IMR-90 (cell line): Measurements from ENCODE around the gene HDC. TPM values are rescaled to one million over a fixed set of nuclear protein-coding genes. Genes with fewer than 3 reads are reported as not detected.

ENCODE experiments used
- ATAC-seq: fragments of 200-7000 bp; cut with Tn5 transposase; 2 replicates; pipeline ENCODE4 v1.9.1; 2020; ENCODE audit warnings: low read depth, mild to moderate bottlenecking, moderate library complexity
- BruUV-seq: library from RNA; stranded (reverse); fragments of 400-500 nt; replicated peaks from 2 replicates; lab custom pipeline; 2021; lab: Mats Ljungman, UMichigan
- CTCF ChIA-PET: fragments of 300-600 bp; formaldehyde crosslinking; extraction: SDS; loops from one replicate; lab custom pipeline; 2021; ENCODE audit warnings: antibody characterized with exemption; lab: Yijun Ruan, JAX
- POLR2A ChIA-PET: fragments of 300-600 bp; sonication (Branson Sonifier 250); formaldehyde crosslinking; loops from one replicate; lab custom pipeline; 2022; ENCODE audit warnings: antibody characterized with exemption; ENCODE audit not compliant: unreplicated experiment; lab: Charles Lee
- DNase-seq: peaks from one replicate; pipeline ENCODE4 v3.0.0; 2013
- H2AFZ ChIP-seq: replicated peaks from 2 replicates; pipeline ENCODE3; 2013; ENCODE audit warnings: low read length, mild to moderate bottlenecking; ENCODE audit not compliant: poor library complexity
- H2AK5ac ChIP-seq: 2 replicates; pipeline ENCODE4 v1.6.1; 2013; ENCODE audit warnings: low read depth, low read length, inconsistent platforms
- H2AK9ac ChIP-seq: replicated peaks from 2 replicates; pipeline ENCODE3; 2013; ENCODE audit warnings: mild to moderate bottlenecking, low read depth, low read length, moderate library complexity; ENCODE audit not compliant: poor library complexity
- H2BK120ac ChIP-seq: 2 replicates; pipeline ENCODE4 v1.6.1; 2013; ENCODE audit warnings: low read depth, low read length, inconsistent platforms
- H2BK15ac ChIP-seq: 3 replicates; pipeline ENCODE4 v1.6.1; 2013; ENCODE audit warnings: low read depth, low read length, inconsistent platforms
- H2BK20ac ChIP-seq: 2 replicates; pipeline ENCODE4 v1.6.1; 2013; ENCODE audit warnings: low read depth, mild to moderate bottlenecking, inconsistent platforms, low read length, moderate library complexity
- H2BK5ac ChIP-seq: 2 replicates; pipeline ENCODE4 v1.6.1; 2013; ENCODE audit warnings: mild to moderate bottlenecking, low read depth, low read length, inconsistent platforms; ENCODE audit not compliant: poor library complexity, severe bottlenecking
- H3K14ac ChIP-seq: replicated peaks from 2 replicates; pipeline ENCODE4 v1.6.1; 2013; ENCODE audit warnings: low read depth, low read length, inconsistent platforms
- H3K18ac ChIP-seq: 2 replicates; pipeline ENCODE4 v1.6.1; 2013; ENCODE audit warnings: low read depth, low read length, control low read depth
- H3K23ac ChIP-seq: 2 replicates; pipeline ENCODE4 v1.6.1; 2013; ENCODE audit warnings: low read depth, low read length, inconsistent platforms
- H3K27ac ChIP-seq: 2 replicates; pipeline ENCODE4 v1.5.1; 2013; ENCODE audit warnings: mild to moderate bottlenecking, control low read depth, low read length; ENCODE audit not compliant: insufficient read depth
- H3K27me3 ChIP-seq: 2 replicates; pipeline ENCODE4 v1.6.1; 2013; ENCODE audit warnings: low read length; ENCODE audit not compliant: control insufficient read depth, insufficient read depth
- H3K36me3 ChIP-seq: 2 replicates; pipeline ENCODE4 v1.6.1; 2013; ENCODE audit warnings: low read length, mixed read lengths; ENCODE audit not compliant: control insufficient read depth, insufficient read depth
- H3K4ac ChIP-seq: 2 replicates; pipeline ENCODE4 v1.6.1; 2013; ENCODE audit warnings: low read depth, low read length, inconsistent platforms
- H3K4me1 ChIP-seq: 2 replicates; pipeline ENCODE4 v1.6.1; 2013; ENCODE audit warnings: low read length, mixed read lengths; ENCODE audit not compliant: control insufficient read depth, insufficient read depth
- H3K4me2 ChIP-seq: 2 replicates; pipeline ENCODE4 v1.6.1; 2013; ENCODE audit warnings: low read depth, mild to moderate bottlenecking, control low read depth, low read length, moderate library complexity
- H3K4me3 ChIP-seq: 2 replicates; pipeline ENCODE4 v1.5.1; 2013; ENCODE audit warnings: low read depth, mild to moderate bottlenecking, control low read depth, low read length, moderate library complexity; ENCODE audit not compliant: insufficient read depth
- H3K56ac ChIP-seq: 2 replicates; pipeline ENCODE4 v1.6.1; 2013; ENCODE audit warnings: low read length, inconsistent platforms; ENCODE audit not compliant: insufficient read depth; ENCODE audit errors: extremely low read depth
- H3K79me1 ChIP-seq, 2 experiments: 2 replicates each; pipeline ENCODE4 v1.6.1; 2013; ENCODE audit warnings: low read length in 2 of 2, inconsistent platforms in 1 of 2, low read depth in 1 of 2
- H3K9ac ChIP-seq: 2 replicates; pipeline ENCODE4 v1.6.1; 2013; ENCODE audit warnings: low read depth, low read length, control low read depth
- H3K9me1 ChIP-seq: 2 replicates; pipeline ENCODE4 v1.6.1; 2013; ENCODE audit warnings: low read length, inconsistent platforms; ENCODE audit not compliant: insufficient read depth
- H3K9me3 ChIP-seq: 2 replicates; pipeline ENCODE4 v1.6.1; 2013; ENCODE audit warnings: low read length; ENCODE audit not compliant: control insufficient read depth, insufficient read depth
- H4K20me1 ChIP-seq: 2 replicates; pipeline ENCODE4 v1.6.1; 2013; ENCODE audit warnings: low read length, inconsistent platforms; ENCODE audit not compliant: insufficient read depth
- H4K5ac ChIP-seq: 2 replicates; pipeline ENCODE4 v1.6.1; 2013; ENCODE audit warnings: mild to moderate bottlenecking, low read depth, low read length, control low read depth
- H4K8ac ChIP-seq, 2 experiments: 2 replicates each; pipeline ENCODE4 v1.6.1; 2013; ENCODE audit warnings: low read depth in 2 of 2, low read length in 2 of 2, control low read depth in 1 of 2, inconsistent platforms in 1 of 2
- H4K91ac ChIP-seq: 2 replicates; pipeline ENCODE4 v1.6.1; 2013; ENCODE audit warnings: low read depth, low read length, inconsistent platforms; ENCODE audit not compliant: insufficient read depth
- BHLHE40 ChIP-seq: fragments of 150-350 bp; IDR thresholded peaks from 2 replicates; pipeline ENCODE4 v1.6.1; 2016; ENCODE audit warnings: mild to moderate bottlenecking, low read depth, low read length
- CEBPB ChIP-seq: IDR thresholded peaks from 2 replicates; pipeline ENCODE4 v1.6.1; 2012; ENCODE audit warnings: low read depth, low read length, improper control_type of control experiment
- FOS ChIP-seq: fragments of 150-350 bp; IDR thresholded peaks from 2 replicates; pipeline ENCODE4 v1.6.1; 2016; ENCODE audit warnings: low read depth, low read length
- MAFK ChIP-seq: IDR thresholded peaks from 2 replicates; pipeline ENCODE4 v1.6.1; 2012; ENCODE audit warnings: low read depth, low read length, improper control_type of control experiment
- MXI1 ChIP-seq: IDR thresholded peaks from 2 replicates; pipeline ENCODE4 v1.6.1; 2012; ENCODE audit warnings: low read depth, mild to moderate bottlenecking, low read length, moderate library complexity, borderline replicate concordance
- NFE2L2 ChIP-seq: fragments of 150-350 bp; IDR thresholded peaks from 2 replicates; pipeline ENCODE4 v1.6.1; 2016; ENCODE audit warnings: low read depth, mild to moderate bottlenecking, low read length
- RAD21 ChIP-seq: IDR thresholded peaks from 2 replicates; pipeline ENCODE4 v1.6.1; 2012; ENCODE audit warnings: low read length, improper control_type of control experiment
- RCOR1 ChIP-seq: IDR thresholded peaks from 2 replicates; pipeline ENCODE4 v1.6.1; 2012; ENCODE audit warnings: mild to moderate bottlenecking, low read length, improper control_type of control experiment; ENCODE audit not compliant: insufficient replicate concordance
- WGBS, 2 experiments: methylation state at CpG; one replicate each; pipeline versions ENCODE4 v1.1.5 to v1.1.7; 2013; ENCODE audit warnings: missing lambda C conversion rate in 2 of 2; ENCODE audit not compliant: insufficient read length in 1 of 2; ENCODE audit errors: extremely low coverage in 2 of 2; 5-methylcytosine and 5-hydroxymethylcytosine counted together
- dilution Hi-C: fragments of 300-500 bp; cut with HindIII; formaldehyde crosslinking; loops from one replicate; pipeline ENCODE4 v1.14.3; 2018; ENCODE audit warnings: low sequenced_read_pairs; ENCODE audit not compliant: unreplicated experiment
- in situ Hi-C: fragments of 300-500 bp; cut with MboI; formaldehyde crosslinking; loops from 3 replicates; pipeline ENCODE4 v1.14.3; 2019; ENCODE audit warnings: low sequenced_read_pairs, inconsistent platforms, mixed read lengths
- intact Hi-C: fragments of 100-400 bp; cut with micrococcal nuclease; formaldehyde crosslinking; loops from 2 replicates; pipeline ENCODE4 v1.10.0; 2022
- polyA plus RNA-seq, 3 experiments: library from polyadenylated mRNA; depleted of rRNA; stranded (reverse); fragments of >200 nt; gene quantifications; 2 replicates each; pipeline ENCODE4 v1.2.3, GENCODE V29; 2012; ENCODE audit warnings: low replicate concordance in 1 of 3
- total RNA-seq: library from RNA; depleted of rRNA; stranded (reverse); fragments of >200 nt; gene quantifications from 2 replicates; pipeline ENCODE4 v1.2.3, GENCODE V29; 2012
- TF ChIP-seq, protein P1 (sequence below): fragments of 150-350 bp; IDR thresholded peaks from 2 replicates; pipeline ENCODE4 v1.6.1; 2017; ENCODE audit warnings: mild to moderate bottlenecking, antibody characterized with exemption, low read length, low read depth
- TF ChIP-seq, protein P2 (sequence below): conservative IDR thresholded peaks from 2 replicates; pipeline ENCODE4 v1.5.1; 2012; ENCODE audit warnings: mild to moderate bottlenecking, low read depth, low read length, improper control_type of control experiment
- TF ChIP-seq, protein P3 (sequence below): fragments of 150-350 bp; IDR thresholded peaks from 2 replicates; pipeline ENCODE4 v1.6.1; 2016; ENCODE audit warnings: low read depth, mild to moderate bottlenecking, low read length, moderate library complexity, borderline replicate concordance

HDC gene
- total and polyA plus RNA-seq, 2 of the 4 experiments (the other 2 are of a cell fraction), result not detected

DNA sequence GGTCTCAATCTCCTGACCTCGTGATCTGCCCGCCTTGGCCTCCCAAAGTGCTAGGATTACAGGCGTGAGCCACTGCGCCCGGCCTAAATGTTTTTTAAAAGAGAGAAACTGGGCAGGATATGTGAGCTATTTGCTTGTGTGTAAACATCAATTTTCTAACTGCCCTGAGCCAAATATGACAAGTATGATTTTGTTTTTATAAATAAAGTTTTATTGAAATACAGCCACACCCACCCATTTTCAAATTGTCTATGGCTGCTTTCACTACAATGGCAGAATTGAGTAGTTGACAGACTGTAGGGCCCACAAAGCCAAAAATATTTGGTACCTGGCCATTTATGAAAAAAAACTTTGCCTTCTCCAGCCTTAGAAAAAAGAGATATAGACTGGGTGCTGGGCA is 15.9 kb upstream of the HDC start:
- Histone ChIP-seq H3K27ac (no peak overlapping the region), H3K27me3 (no peaks in the 10 kb centered on the region), H3K9me1 (no peaks in the 10 kb centered on the region; the same call in 1 of the 2 replicates), H4K5ac (no peak overlapping the region), H3K79me1 (no peaks in the 10 kb centered on the region), H3K36me3 (peaks cover 2% of the 10 kb centered on the region; the same call in 1 of the 2 replicates), H4K91ac (no peak overlapping the region), H3K4me3 (no peak overlapping the region), H3K23ac (no peak overlapping the region), H2AK5ac (no peak overlapping the region), H4K20me1 (no peaks in the 10 kb centered on the region), H3K4ac (no peak overlapping the region), H2BK15ac (no peak overlapping the region), H3K14ac (no peak overlapping the region), H3K56ac (no peak overlapping the region), H3K9ac (no peak overlapping the region), H2BK20ac (no peak overlapping the region), H3K9me3 (no peaks in the 10 kb centered on the region), H3K4me1 (no peaks in the 10 kb centered on the region), H4K8ac (no peak overlapping the region), H2BK5ac (no peak overlapping the region), H3K4me2 (no peak overlapping the region), H3K18ac (no peak overlapping the region), H2AFZ (no peak overlapping the region), H2AK9ac (no peak overlapping the region), H2BK120ac (no peak overlapping the region)
- TF ChIP-seq BHLHE40 (no peak), CEBPB (no peak), FOS (no peak), RCOR1 (no peak), MAFK (no peak), MXI1 (no peak), RAD21 (no peak), NFE2L2 (no peak)
- TF ChIP-seq, protein P1, sequence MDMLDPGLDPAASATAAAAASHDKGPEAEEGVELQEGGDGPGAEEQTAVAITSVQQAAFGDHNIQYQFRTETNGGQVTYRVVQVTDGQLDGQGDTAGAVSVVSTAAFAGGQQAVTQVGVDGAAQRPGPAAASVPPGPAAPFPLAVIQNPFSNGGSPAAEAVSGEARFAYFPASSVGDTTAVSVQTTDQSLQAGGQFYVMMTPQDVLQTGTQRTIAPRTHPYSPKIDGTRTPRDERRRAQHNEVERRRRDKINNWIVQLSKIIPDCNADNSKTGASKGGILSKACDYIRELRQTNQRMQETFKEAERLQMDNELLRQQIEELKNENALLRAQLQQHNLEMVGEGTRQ, result no peak
- TF ChIP-seq, protein P2, sequence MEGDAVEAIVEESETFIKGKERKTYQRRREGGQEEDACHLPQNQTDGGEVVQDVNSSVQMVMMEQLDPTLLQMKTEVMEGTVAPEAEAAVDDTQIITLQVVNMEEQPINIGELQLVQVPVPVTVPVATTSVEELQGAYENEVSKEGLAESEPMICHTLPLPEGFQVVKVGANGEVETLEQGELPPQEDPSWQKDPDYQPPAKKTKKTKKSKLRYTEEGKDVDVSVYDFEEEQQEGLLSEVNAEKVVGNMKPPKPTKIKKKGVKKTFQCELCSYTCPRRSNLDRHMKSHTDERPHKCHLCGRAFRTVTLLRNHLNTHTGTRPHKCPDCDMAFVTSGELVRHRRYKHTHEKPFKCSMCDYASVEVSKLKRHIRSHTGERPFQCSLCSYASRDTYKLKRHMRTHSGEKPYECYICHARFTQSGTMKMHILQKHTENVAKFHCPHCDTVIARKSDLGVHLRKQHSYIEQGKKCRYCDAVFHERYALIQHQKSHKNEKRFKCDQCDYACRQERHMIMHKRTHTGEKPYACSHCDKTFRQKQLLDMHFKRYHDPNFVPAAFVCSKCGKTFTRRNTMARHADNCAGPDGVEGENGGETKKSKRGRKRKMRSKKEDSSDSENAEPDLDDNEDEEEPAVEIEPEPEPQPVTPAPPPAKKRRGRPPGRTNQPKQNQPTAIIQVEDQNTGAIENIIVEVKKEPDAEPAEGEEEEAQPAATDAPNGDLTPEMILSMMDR, result no peak
- TF ChIP-seq, protein P3, sequence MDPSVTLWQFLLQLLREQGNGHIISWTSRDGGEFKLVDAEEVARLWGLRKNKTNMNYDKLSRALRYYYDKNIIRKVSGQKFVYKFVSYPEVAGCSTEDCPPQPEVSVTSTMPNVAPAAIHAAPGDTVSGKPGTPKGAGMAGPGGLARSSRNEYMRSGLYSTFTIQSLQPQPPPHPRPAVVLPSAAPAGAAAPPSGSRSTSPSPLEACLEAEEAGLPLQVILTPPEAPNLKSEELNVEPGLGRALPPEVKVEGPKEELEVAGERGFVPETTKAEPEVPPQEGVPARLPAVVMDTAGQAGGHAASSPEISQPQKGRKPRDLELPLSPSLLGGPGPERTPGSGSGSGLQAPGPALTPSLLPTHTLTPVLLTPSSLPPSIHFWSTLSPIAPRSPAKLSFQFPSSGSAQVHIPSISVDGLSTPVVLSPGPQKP, result no peak
- dilution Hi-C loops, result no loop called here
- CTCF ChIA-PET, result no interaction called here
- no CpG with 5 or more reads among the region's 5 CpGs for WGBS, 2 experiments
- BruUV-seq, result no TSS peak
- in situ Hi-C loops, result no loop called here
- no peak for ATAC-seq
- intact Hi-C loops, result no loop called here
- no peak for DNase-seq
- POLR2A ChIA-PET, result no interaction called here
